ENCODE data around the gene IMP4. TPM values are rescaled to one million over a fixed set of nuclear protein-coding genes. Genes with fewer than 3 reads are reported as not detected.

The IMP4 gene
- total RNA-seq, 1 experiment from 2014 or later, result 121 TPM

- no peak for TF ChIP-seq CTCF (IDR thresholded peaks at IDR 0.05 in 2 of 3, conservative IDR thresholded peaks at IDR 0.05 in 1 of 3; ENCODE audit: borderline replicate concordance in 1 of 3, insufficient read depth in 1 of 3, low read depth in 2 of 3, low read length in 2 of 3)
Measured at GRCh38 chr2:130385709-130386108, 43.0 kb downstream of the IMP4 start (continued).

DNA sequence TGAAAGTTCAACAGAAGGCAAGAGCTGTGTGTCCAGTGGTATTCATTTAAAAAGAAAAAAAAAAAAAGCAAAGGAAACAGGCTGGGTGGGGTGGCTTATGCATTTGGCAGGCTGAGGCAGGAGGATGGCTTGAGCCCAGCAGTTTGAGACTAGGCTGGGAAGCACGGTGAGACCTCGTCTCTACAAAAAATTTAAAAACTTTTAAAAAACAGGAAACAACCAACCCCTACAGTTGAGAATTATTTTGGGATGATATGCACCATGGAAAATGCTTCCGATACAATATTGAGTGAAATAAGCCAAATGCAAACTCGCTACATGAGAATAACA is 44.3 kb downstream of the IMP4 start:
- H2AFZ ChIP-seq (ENCODE audit: low read depth, low read length, poor library complexity, severe bottlenecking), result no peak overlapping the region
- H3K4me2 ChIP-seq (ENCODE audit: low read length), result no peak overlapping the region
- no peak overlapping the region for H3K9ac ChIP-seq (ENCODE audit: low read length)
- intact Hi-C loops (cut with micrococcal nuclease), result no loop called here
- no TSS peak for BruUV-seq (replicated peaks)
- DNase-seq (ENCODE audit: low read depth, low spot score) (no peak), ATAC-seq (no peak)
- H3K27ac ChIP-seq (ENCODE audit: low read depth, low read length), result no peak overlapping the region
- H3K9me2 ChIP-seq (ENCODE audit: insufficient read depth), result no peaks in the 10 kb centered on the region
- TF ChIP-seq POLR2A (IDR thresholded peaks at IDR 0.05; ENCODE audit: borderline replicate concordance, extremely low read depth, insufficient read depth, insufficient read length) (no peak), CEBPB (IDR thresholded peaks at IDR 0.05; ENCODE audit: low read depth) (no peak), POLR2AphosphoS5 (IDR thresholded peaks at IDR 0.05; ENCODE audit: low read depth, low read length) (no peak), RAD21 (IDR thresholded peaks at IDR 0.05; ENCODE audit: low read depth) (no peak), EGR1 (IDR thresholded peaks at IDR 0.05; ENCODE audit: low read depth) (no peak)
- no peaks in the 10 kb centered on the region for H3K27me3 ChIP-seq (ENCODE audit: insufficient read depth, low read length)
- ChIA-PET RAD21 (ENCODE audit: low non-redundant PET in 1 of 2, low total read pairs in 2 of 2, uncharacterized antibody in 2 of 2, unreplicated experiment in 2 of 2) (no interaction called here), CTCF (no interaction called here), POLR2A (interaction anchor here (0.8 kb wide), 1 partner anchor 11 kb away, joined by 3 read pairs; no protein-coding TSS in a partner anchor)
- no peak overlapping the region for H3K4me3 ChIP-seq (replicated peaks in 1 of 2; ENCODE audit: low read depth in 1 of 2, low read length in 2 of 2)
- H4K20me1 ChIP-seq (ENCODE audit: insufficient read depth), result no peaks in the 10 kb centered on the region
- H3K36me3 ChIP-seq (ENCODE audit: control insufficient read depth in 1 of 2, insufficient read depth in 2 of 2, low read length in 2 of 2), result no peaks in the 10 kb centered on the region
- no peaks in the 10 kb centered on the region for H3K79me2 ChIP-seq (ENCODE audit: insufficient read depth, low read length)
- H3K4me1 ChIP-seq (ENCODE audit: control insufficient read depth in 1 of 2, insufficient read depth in 2 of 2, low read length in 2 of 2), result peaks cover 1 to 14% of the 10 kb centered on the region in 2 experiments; a peak in 3 of 4 replicates
- no peaks in the 10 kb centered on the region for H3K9me3 ChIP-seq (ENCODE audit: control insufficient read depth in 1 of 2, insufficient read depth in 1 of 2, low read depth in 1 of 2, low read length in 2 of 2)

GRCh38 chr2:130387804-130388203 is 45.1 kb downstream of the IMP4 start:
- H3K36me3 ChIP-seq (ENCODE audit: control insufficient read depth in 1 of 2, insufficient read depth in 2 of 2, low read length in 2 of 2), result no peaks in the 10 kb centered on the region
- H3K9me3 ChIP-seq (ENCODE audit: control insufficient read depth in 1 of 2, insufficient read depth in 1 of 2, low read depth in 1 of 2, low read length in 2 of 2), result no peaks in the 10 kb centered on the region
- no peak for DNase-seq (ENCODE audit: low read depth, low spot score)
- H3K27me3 ChIP-seq (ENCODE audit: insufficient read depth, low read length), result no peaks in the 10 kb centered on the region
- POLR2A ChIA-PET, result no interaction called here
- H3K79me2 ChIP-seq (ENCODE audit: insufficient read depth, low read length), result no peaks in the 10 kb centered on the region
- CTCF ChIA-PET, result no interaction called here
- no peak overlapping the region for H3K4me2 ChIP-seq (ENCODE audit: low read length)
- no peaks in the 10 kb centered on the region for H4K20me1 ChIP-seq (ENCODE audit: insufficient read depth)
- BruUV-seq (replicated peaks), result no TSS peak
- H3K9me2 ChIP-seq (ENCODE audit: insufficient read depth), result no peaks in the 10 kb centered on the region
- RAD21 ChIA-PET (ENCODE audit: low non-redundant PET in 1 of 2, low total read pairs in 2 of 2, uncharacterized antibody in 2 of 2, unreplicated experiment in 2 of 2), result no interaction called here
- intact Hi-C loops (cut with micrococcal nuclease), result no loop called here
- H3K27ac ChIP-seq (ENCODE audit: low read depth, low read length), result no peak overlapping the region
- no peak overlapping the region for H3K4me3 ChIP-seq (replicated peaks in 1 of 2; ENCODE audit: low read depth in 1 of 2, low read length in 2 of 2)
- ATAC-seq, result no peak
- H3K4me1 ChIP-seq (ENCODE audit: control insufficient read depth in 1 of 2, insufficient read depth in 2 of 2, low read length in 2 of 2), result peaks cover 4 to 17% of the 10 kb centered on the region in 2 experiments; a peak in 3 of 4 replicates
- no peak for TF ChIP-seq TCF7L2 (IDR thresholded peaks at IDR 0.05; ENCODE audit: borderline replicate concordance, extremely low read depth, insufficient read depth, insufficient read length)
- no peak for TF ChIP-seq ELF1 (IDR thresholded peaks at IDR 0.05; ENCODE audit: borderline replicate concordance, low read depth)
- TF ChIP-seq ZFX (IDR thresholded peaks at IDR 0.05), result no peak
- no peak for TF ChIP-seq SRF (IDR thresholded peaks at IDR 0.05; ENCODE audit: low read depth)
- no peak for TF ChIP-seq SP1 (IDR thresholded peaks at IDR 0.05; ENCODE audit: low read depth)
- no peak for TF ChIP-seq CEBPB (IDR thresholded peaks at IDR 0.05; ENCODE audit: low read depth)
- TF ChIP-seq JUND (IDR thresholded peaks at IDR 0.05), result no peak
- TF ChIP-seq ZNF274 (IDR thresholded peaks at IDR 0.05; ENCODE audit: low read depth, low read length), result no peak
- TF ChIP-seq, protein P1, sequence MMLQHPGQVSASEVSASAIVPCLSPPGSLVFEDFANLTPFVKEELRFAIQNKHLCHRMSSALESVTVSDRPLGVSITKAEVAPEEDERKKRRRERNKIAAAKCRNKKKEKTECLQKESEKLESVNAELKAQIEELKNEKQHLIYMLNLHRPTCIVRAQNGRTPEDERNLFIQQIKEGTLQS (IDR thresholded peaks at IDR 0.05), result no peak
- TF ChIP-seq EZH2 (IDR thresholded peaks at IDR 0.05), result no peak
- no peak for TF ChIP-seq EGR1 (IDR thresholded peaks at IDR 0.05; ENCODE audit: low read depth)
- H2AFZ ChIP-seq (ENCODE audit: low read depth, low read length, poor library complexity, severe bottlenecking), result no peak overlapping the region
- no peak overlapping the region for H3K9ac ChIP-seq (ENCODE audit: low read length)

Data from HCT116 (cell line).